DOHH2 (cell line): ENCODE data around the gene LCE3D.

Experiments
- EZH2phosphoT487 ChIP-seq: fragments of 200-600 bp; sonication (generic); IDR thresholded peaks from 2 replicates; pipeline ENCODE4 v1.6.1; 2017; ENCODE audit warnings: borderline replicate concordance, mild to moderate bottlenecking, antibody characterized with exemption, low read length, moderate library complexity, mixed read lengths
- TF ChIP-seq, protein P1 (sequence below): fragments of 200-600 bp; sonication (generic); IDR thresholded peaks from one replicate; pipeline ENCODE4 v1.5.1; 2014; ENCODE audit warnings: antibody characterized with exemption, mild to moderate bottlenecking, low read depth, low read length; ENCODE audit not compliant: poor library complexity, severe bottlenecking

DNA sequence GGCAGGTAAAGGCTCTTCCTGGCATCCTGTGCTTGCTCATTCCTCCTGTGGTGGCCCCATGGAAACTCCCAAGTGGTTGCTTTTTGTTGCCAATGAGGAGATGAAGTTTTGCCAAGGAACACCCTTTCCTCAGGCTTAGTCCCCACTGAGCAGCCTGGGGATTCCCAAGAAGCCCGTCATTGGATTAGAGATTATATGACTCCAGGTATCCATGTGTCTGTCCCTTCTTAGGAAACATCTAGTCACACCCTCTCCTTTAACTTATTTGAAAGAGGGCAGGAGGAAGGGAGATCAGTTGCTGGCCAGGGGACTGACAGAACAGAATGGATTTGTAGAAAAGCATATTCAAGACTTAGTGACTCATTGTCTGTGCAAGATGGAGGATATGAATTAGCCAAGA, 46.4 kb upstream of the LCE3D start:
- TF ChIP-seq, protein P1, sequence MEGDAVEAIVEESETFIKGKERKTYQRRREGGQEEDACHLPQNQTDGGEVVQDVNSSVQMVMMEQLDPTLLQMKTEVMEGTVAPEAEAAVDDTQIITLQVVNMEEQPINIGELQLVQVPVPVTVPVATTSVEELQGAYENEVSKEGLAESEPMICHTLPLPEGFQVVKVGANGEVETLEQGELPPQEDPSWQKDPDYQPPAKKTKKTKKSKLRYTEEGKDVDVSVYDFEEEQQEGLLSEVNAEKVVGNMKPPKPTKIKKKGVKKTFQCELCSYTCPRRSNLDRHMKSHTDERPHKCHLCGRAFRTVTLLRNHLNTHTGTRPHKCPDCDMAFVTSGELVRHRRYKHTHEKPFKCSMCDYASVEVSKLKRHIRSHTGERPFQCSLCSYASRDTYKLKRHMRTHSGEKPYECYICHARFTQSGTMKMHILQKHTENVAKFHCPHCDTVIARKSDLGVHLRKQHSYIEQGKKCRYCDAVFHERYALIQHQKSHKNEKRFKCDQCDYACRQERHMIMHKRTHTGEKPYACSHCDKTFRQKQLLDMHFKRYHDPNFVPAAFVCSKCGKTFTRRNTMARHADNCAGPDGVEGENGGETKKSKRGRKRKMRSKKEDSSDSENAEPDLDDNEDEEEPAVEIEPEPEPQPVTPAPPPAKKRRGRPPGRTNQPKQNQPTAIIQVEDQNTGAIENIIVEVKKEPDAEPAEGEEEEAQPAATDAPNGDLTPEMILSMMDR: no peak
- TF ChIP-seq EZH2phosphoT487: no peak
